HG02763 (cell line): Measurements from ENCODE around the gene EIF2S1.

Experiments
- ATAC-seq: cut with Tn5 transposase; IDR thresholded peaks from one replicate; pipeline ENCODE4 v1.9.1; 2021; ENCODE audit warnings: mild to moderate bottlenecking, moderate library complexity; ENCODE audit not compliant: unreplicated experiment

EIF2S1 gene

GRCh38 chr14:67432050-67432564 lies 72.0 kb downstream of the EIF2S1 start:
- ATAC-seq, result no peak

GRCh38 chr14:67435603-67436002 lies 75.5 kb downstream of the EIF2S1 start:
- no peak for ATAC-seq
